ENCODE measurements around the gene F2RL3.

The F2RL3 gene

GRCh38 chr19:16892868-16893685 is 4.3 kb downstream of the F2RL3 start:
- in situ Hi-C loops (cut with HindIII; ENCODE audit: low sequenced_read_pairs): no loop called here

- in situ Hi-C loops (cut with HindIII; ENCODE audit: low sequenced_read_pairs): no loop called here
Observed at GRCh38 chr19:16893686-16893989, 4.8 kb downstream of the F2RL3 start.

- in situ Hi-C loops (cut with HindIII; ENCODE audit: low sequenced_read_pairs): no loop called here
Observed at GRCh38 chr19:16894080-16894479, 5.3 kb downstream of the F2RL3 start.

- in situ Hi-C loops (cut with HindIII; ENCODE audit: low sequenced_read_pairs): no loop called here
Observed at GRCh38 chr19:16895467-16896145, 6.8 kb downstream of the F2RL3 start.

- in situ Hi-C loops (cut with HindIII; ENCODE audit: low sequenced_read_pairs): no loop called here
Observed at GRCh38 chr19:16896146-16897028, 7.6 kb downstream of the F2RL3 start.

GRCh38 chr19:16897029-16897855 is 8.4 kb downstream of the F2RL3 start:
- in situ Hi-C loops (cut with HindIII; ENCODE audit: low sequenced_read_pairs): no loop called here

GRCh38 chr19:16897856-16898161 is 9.0 kb downstream of the F2RL3 start:
- in situ Hi-C loops (cut with HindIII; ENCODE audit: low sequenced_read_pairs): no loop called here

GRCh38 chr19:16898361-16899015 is 9.7 kb downstream of the F2RL3 start:
- in situ Hi-C loops (cut with HindIII; ENCODE audit: low sequenced_read_pairs): no loop called here

GRCh38 chr19:16899566-16900075 is 10.8 kb downstream of the F2RL3 start:
- in situ Hi-C loops (cut with HindIII; ENCODE audit: low sequenced_read_pairs): no loop called here

- in situ Hi-C loops (cut with HindIII; ENCODE audit: low sequenced_read_pairs): no loop called here
Observed at GRCh38 chr19:16901491-16902175, 12.8 kb downstream of the F2RL3 start.

- in situ Hi-C loops (cut with HindIII; ENCODE audit: low sequenced_read_pairs): no loop called here
Observed at GRCh38 chr19:16902545-16902944, 13.7 kb downstream of the F2RL3 start.

GRCh38 chr19:16903347-16903746 is 14.5 kb downstream of the F2RL3 start:
- in situ Hi-C loops (cut with HindIII; ENCODE audit: low sequenced_read_pairs): no loop called here

- in situ Hi-C loops (cut with HindIII; ENCODE audit: low sequenced_read_pairs): no loop called here
Observed at GRCh38 chr19:16904599-16904998, 15.8 kb downstream of the F2RL3 start.

- in situ Hi-C loops (cut with HindIII; ENCODE audit: low sequenced_read_pairs): no loop called here
Observed at GRCh38 chr19:16908759-16909158, 20.0 kb downstream of the F2RL3 start.

GRCh38 chr19:16911046-16911445 is 22.2 kb downstream of the F2RL3 start:
- in situ Hi-C loops (cut with HindIII; ENCODE audit: low sequenced_read_pairs): no loop called here

GRCh38 chr19:16912780-16913179 is 24.0 kb downstream of the F2RL3 start:
- in situ Hi-C loops (cut with HindIII; ENCODE audit: low sequenced_read_pairs): no loop called here

- in situ Hi-C loops (cut with HindIII; ENCODE audit: low sequenced_read_pairs): no loop called here
Observed at GRCh38 chr19:16914421-16914820, 25.6 kb downstream of the F2RL3 start.

GRCh38 chr19:16915135-16915534 is 26.3 kb downstream of the F2RL3 start:
- in situ Hi-C loops (cut with HindIII; ENCODE audit: low sequenced_read_pairs): no loop called here

GRCh38 chr19:16915734-16916133 is 26.9 kb downstream of the F2RL3 start:
- in situ Hi-C loops (cut with HindIII; ENCODE audit: low sequenced_read_pairs): no loop called here

- in situ Hi-C loops (cut with HindIII; ENCODE audit: low sequenced_read_pairs): no loop called here
Observed at GRCh38 chr19:16917401-16917800, 28.6 kb downstream of the F2RL3 start.
